Immature natural killer cell (primary cell): Measurements from ENCODE around the gene CMTM4. TPM values are rescaled to one million over a fixed set of nuclear protein-coding genes. Genes with fewer than 3 reads are reported as not detected.
"Not testable (repeated sequence)": the region's sequence is repeated elsewhere in the genome, so short reads cannot be mapped to it uniquely, and the experiment has no call there.

Source experiments
- DNase-seq, 3 donors: peaks; one replicate each; pipeline ENCODE4 v3.0.0; 2022; ENCODE audit warnings: mixed read lengths in 1 of 3
- H3K27ac Mint-ChIP-seq, 6 donors: one replicate each; pipeline ENCODE4 v1.8.0; 2020; ENCODE audit warnings: mixed read lengths in 6 of 6, mild to moderate bottlenecking in 5 of 6, inconsistent platforms in 4 of 6, moderate library complexity in 3 of 6
- H3K27me3 Mint-ChIP-seq, 3 donors: one replicate each; pipeline ENCODE4 v1.8.0; 2020 to 2021; ENCODE audit warnings: low read depth in 3 of 3, mild to moderate bottlenecking in 3 of 3, mixed read lengths in 3 of 3, moderate library complexity in 3 of 3, inconsistent platforms in 1 of 3
- H3K36me3 Mint-ChIP-seq, 3 donors: one replicate each; pipeline ENCODE4 v1.8.0; 2020; ENCODE audit warnings: mixed read lengths in 3 of 3, inconsistent platforms in 2 of 3, mild to moderate bottlenecking in 2 of 3
- H3K4me1 Mint-ChIP-seq, 2 donors: one replicate each; pipeline ENCODE4 v1.8.0; 2020; ENCODE audit warnings: inconsistent platforms in 2 of 2, mild to moderate bottlenecking in 2 of 2, mixed read lengths in 2 of 2, moderate library complexity in 1 of 2
- H3K4me3 Mint-ChIP-seq, 5 donors: one replicate each; pipeline ENCODE4 v1.8.0; 2020; ENCODE audit warnings: mild to moderate bottlenecking in 5 of 5, mixed read lengths in 5 of 5, inconsistent platforms in 3 of 5, moderate library complexity in 3 of 5
- H3K9me3 Mint-ChIP-seq, 6 donors: one replicate each; pipeline ENCODE4 v1.8.0; 2020; ENCODE audit warnings: mild to moderate bottlenecking in 6 of 6, mixed read lengths in 6 of 6, inconsistent platforms in 4 of 6, moderate library complexity in 3 of 6
- polyA plus RNA-seq, 3 donors: library from polyadenylated mRNA; unstranded; fragments of 300-500 nt; fragmentation: Illumina TruSeq; gene quantifications; one replicate each; pipeline ENCODE4 v1.2.3, GENCODE V29; 2021

Gene CMTM4
- polyA plus RNA-seq, 3 donors from 2014 or later, result 0.19 TPM; not detected in 2

DNA sequence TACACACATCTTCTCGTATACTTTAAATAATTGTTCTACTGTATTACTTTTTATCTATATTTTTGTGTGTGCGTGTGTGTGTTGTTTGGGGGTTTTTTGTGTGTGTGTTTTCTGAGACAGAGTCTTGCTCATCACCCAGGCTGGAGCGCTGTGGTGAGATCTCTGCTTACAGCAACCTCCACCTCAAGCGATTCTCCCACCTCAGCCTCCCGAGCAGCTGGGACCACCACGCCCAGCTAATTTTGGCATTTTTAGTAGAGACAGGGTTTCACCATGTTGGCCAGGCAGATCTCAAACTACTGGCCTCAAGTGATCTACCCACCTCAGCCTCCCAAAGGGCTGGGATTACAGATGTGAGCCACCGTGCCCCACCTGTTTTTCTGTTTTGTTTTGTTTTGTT, 1.5 kb upstream of the CMTM4 start:
- DNase-seq, result no peak
- no peak overlapping the region for H3K27ac Mint-ChIP-seq
- H3K9me3 Mint-ChIP-seq, result no peaks in the 10 kb centered on the region
- peaks cover 0 to 7% (median 0%) of the 10 kb centered on the region in 3 donors for H3K36me3 Mint-ChIP-seq
- peak overlapping the region; percentile 44 to 79 (median 52) for H3K4me3 Mint-ChIP-seq
- peaks cover 14 to 18% of the 10 kb centered on the region in 2 donors for H3K4me1 Mint-ChIP-seq
- H3K27me3 Mint-ChIP-seq, result peaks cover 0 to 12% (median 8%) of the 10 kb centered on the region in 3 donors

DNA sequence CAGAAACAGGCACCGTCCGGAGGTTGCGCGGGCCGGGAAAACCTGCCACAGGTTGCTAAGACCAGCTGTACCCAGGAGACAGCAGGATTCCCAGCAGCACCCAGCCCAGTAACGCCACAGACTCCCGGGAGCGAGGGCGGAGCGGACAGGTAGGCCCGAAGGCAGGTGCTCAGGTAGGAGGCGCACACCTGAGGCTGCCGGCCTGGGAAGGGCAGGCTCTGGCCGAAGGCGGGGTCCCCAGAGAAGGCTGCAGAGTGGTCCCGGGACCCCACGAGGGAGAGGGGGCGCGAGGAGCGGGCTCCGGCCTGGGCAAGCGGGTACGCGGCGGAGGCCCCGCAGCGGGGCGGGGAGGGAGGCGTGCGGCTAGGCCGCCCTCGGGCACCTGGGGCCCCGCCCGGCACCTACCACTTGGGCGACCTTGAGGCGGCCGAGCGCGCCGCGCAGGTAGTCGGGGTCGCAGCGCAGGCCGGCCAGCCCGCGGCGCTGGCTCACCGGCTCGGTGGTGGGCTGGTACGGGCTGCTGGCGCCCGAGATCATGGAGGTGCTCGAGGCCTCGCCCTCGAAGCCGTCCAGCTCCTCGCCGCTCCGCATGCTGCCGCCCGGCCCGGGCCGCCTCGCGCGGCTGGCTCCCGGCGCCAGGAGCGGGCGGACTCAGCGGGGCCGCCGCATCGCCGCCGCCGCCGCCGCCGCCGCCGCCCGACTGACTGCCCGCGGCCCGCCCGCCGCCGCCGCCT, 441 bp downstream of the CMTM4 start:
- no peak for DNase-seq
- no peaks in the 10 kb centered on the region for H3K9me3 Mint-ChIP-seq
- peak overlapping the region; percentile 76 to 85 (median 80) for H3K4me3 Mint-ChIP-seq
- peaks cover 14 to 18% of the 10 kb centered on the region in 2 donors for H3K4me1 Mint-ChIP-seq
- H3K36me3 Mint-ChIP-seq, result peaks cover 0 to 7% (median 0%) of the 10 kb centered on the region in 3 donors
- no peak overlapping the region for H3K27ac Mint-ChIP-seq
- H3K27me3 Mint-ChIP-seq, result peaks cover 0 to 12% (median 11%) of the 10 kb centered on the region in 3 donors

DNA sequence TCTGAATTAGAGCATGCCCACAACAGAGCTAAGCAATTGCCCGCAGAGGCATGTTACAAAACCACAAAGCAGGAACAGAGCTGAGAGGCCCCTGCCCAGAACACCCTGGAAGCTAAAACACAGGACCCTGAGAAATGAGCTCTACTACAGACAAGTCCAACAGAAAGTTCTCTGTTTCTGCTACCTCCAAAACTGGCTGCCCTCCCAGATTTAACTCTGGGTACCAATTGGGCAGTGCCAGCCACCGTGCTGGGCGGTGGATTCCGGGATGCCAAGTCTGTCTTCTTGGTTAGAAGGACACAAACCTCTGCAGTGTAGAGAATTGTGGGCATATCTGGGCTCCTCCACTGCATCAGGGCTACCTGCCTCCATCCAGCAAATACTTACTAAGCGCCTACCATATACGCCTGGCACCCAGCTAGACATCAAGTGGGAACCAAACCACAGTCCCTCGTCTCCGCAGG, 1.0 kb downstream of the CMTM4 start:
- peak overlapping the region; percentile 76 to 85 (median 80) for H3K4me3 Mint-ChIP-seq
- peaks cover 14 to 18% of the 10 kb centered on the region in 2 donors for H3K4me1 Mint-ChIP-seq
- H3K9me3 Mint-ChIP-seq, result no peaks in the 10 kb centered on the region
- DNase-seq, result peak in 2 of 3 donors; percentile 6 to 10
- H3K27ac Mint-ChIP-seq, result peak overlapping the region in 1 of 6 donors; percentile 66
- peaks cover 0 to 7% (median 0%) of the 10 kb centered on the region in 3 donors for H3K36me3 Mint-ChIP-seq
- H3K27me3 Mint-ChIP-seq, result peaks cover 0 to 14% (median 12%) of the 10 kb centered on the region in 3 donors

DNA sequence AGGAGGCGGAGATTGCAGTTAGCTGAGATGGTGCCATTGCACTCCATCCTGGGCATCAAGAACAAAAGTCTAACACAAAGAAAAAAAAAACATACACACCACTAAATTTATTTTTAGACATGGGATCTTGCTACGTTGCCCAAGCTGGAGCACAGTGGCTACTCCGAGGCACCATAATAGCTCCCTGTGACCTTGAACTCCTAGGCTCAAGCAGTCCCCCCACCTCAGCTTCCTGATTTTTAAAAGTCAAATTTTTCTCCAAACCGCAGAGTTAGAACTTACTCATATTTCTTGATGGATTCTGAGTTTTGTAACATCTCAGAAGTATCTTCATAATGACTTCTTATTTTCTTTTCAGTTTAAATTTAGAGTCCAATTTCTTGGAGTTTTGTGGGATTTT, 3.4 kb downstream of the CMTM4 start:
- H3K27ac Mint-ChIP-seq, result no peak overlapping the region
- H3K36me3 Mint-ChIP-seq, result peaks cover 0 to 4% (median 0%) of the 10 kb centered on the region in 3 donors
- no peak overlapping the region for H3K4me3 Mint-ChIP-seq
- H3K4me1 Mint-ChIP-seq, result peaks cover 14 to 18% of the 10 kb centered on the region in 2 donors
- no peaks in the 10 kb centered on the region for H3K9me3 Mint-ChIP-seq
- DNase-seq, result no peak
- H3K27me3 Mint-ChIP-seq, result peaks cover 0 to 20% (median 12%) of the 10 kb centered on the region in 3 donors

DNA sequence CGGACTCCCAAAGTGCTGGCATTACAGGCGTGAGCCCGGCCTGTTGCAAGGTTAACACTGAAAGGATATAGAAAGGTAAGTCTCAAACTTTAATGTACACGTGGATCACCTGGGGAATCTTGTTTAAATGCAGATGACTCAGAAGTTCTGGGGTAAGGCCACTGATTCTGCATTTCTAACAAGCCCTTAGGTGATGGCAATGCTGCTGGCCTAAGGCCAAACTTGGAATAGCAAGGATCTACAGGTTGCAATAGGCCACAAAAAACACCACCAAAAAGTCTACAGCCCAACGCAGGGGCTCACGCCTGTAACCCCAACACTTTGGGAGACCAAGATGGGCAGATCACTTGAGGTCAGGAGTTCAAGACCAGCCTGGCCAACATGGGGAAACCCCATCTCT, 4.2 kb downstream of the CMTM4 start:
- Mint-ChIP-seq H3K4me1 (peaks cover 12 to 16% of the 10 kb centered on the region in 2 donors), H3K27me3 (peaks cover 0 to 20% (median 12%) of the 10 kb centered on the region in 3 donors), H3K27ac (no peak overlapping the region), H3K9me3 (no peaks in the 10 kb centered on the region), H3K4me3 (no peak overlapping the region), H3K36me3 (peaks cover 0 to 4% (median 0%) of the 10 kb centered on the region in 3 donors)
- DNase-seq, result no peak

DNA sequence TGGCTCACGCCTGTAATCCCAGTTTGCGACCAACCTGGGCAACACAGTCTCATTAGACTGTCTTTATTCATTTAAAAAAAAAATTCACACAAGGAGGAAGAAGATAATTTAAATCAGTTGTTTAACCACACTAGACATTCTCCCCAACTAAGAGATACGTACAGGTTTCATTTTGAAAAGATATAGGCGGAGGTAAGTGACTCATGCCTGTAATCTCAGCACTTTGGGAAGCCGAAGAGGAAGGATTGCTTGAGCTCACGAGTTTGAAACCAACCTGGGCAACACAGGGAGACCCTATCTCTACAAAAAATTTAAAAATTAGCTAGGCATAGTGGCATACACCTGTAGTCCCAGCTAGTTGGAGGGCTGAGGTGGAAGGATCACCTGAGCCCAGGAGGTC, 5.3 kb downstream of the CMTM4 start:
- no peak overlapping the region for H3K4me3 Mint-ChIP-seq
- H3K27me3 Mint-ChIP-seq, result peaks cover 0 to 16% (median 11%) of the 10 kb centered on the region in 3 donors
- H3K4me1 Mint-ChIP-seq, result peaks cover 9 to 13% of the 10 kb centered on the region in 2 donors

DNA sequence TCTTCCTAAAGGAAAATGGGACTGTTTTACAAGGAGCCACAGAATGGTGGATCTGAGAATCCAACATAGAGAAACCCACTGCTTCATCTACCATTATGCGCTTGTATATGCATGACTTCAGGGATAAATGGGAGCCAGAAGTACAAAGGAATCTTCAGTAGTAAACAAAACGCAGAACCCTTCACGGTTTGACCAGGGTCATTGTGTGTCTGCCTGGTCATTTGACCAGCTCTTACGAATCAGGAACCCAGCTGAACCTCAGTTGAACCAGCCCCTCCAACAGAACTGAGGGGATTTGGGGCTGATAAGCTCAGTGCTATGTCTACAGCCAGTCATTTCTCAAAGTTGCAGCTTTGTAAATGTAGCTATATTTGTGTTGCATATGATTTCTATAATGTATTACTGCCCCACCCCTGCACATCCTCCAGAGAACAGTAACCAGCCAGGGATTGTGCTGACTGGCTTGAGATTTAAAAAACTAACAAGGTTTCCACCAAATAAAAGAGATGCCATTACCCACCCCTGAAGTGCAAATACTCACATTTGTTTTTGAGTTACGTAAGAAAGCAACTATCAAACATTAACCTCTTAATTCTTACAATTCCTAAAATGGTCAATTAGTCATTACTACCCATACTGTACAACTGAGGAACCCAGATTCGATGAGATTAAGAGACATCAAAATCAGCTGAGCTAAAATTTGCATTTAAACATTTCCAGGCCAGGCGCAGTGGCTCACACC, 6.3 kb downstream of the CMTM4 start:
- Mint-ChIP-seq H3K36me3 (peaks cover 0 to 4% (median 0%) of the 10 kb centered on the region in 3 donors), H3K9me3 (no peaks in the 10 kb centered on the region), H3K4me1 (peaks cover 3 to 7% of the 10 kb centered on the region in 2 donors), H3K4me3 (no peak overlapping the region), H3K27ac (no peak overlapping the region), H3K27me3 (peaks cover 0 to 16% (median 7%) of the 10 kb centered on the region in 3 donors)
- DNase-seq, result no peak

More for the DNA sequence above, 5.3 kb downstream of the CMTM4 start:
- Mint-ChIP-seq H3K27ac (no peak overlapping the region), H3K36me3 (peaks cover 0 to 4% (median 0%) of the 10 kb centered on the region in 3 donors), H3K9me3 (no peaks in the 10 kb centered on the region)
- DNase-seq, result no peak

DNA sequence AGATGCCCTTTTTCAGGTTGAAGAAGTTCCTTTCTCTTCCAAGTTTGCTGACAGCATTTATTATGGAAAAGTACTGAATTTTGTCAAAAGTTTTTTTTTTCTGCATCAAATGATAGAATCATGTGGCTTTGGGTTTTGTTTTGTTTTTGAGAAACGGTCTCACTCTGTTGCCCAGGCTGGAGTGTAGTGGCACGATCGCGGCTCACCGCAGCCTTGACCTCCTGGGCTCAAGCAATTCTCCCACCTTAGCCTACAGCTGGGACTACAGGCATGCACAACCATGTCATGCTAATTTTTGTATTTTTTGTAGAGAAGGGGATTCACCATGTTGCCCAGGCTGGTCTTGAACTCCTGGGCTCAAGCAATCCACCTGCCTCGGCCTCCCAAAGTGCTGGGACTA, 7.3 kb downstream of the CMTM4 start:
- peaks cover 0 to 4% (median 0%) of the 10 kb centered on the region in 3 donors for H3K36me3 Mint-ChIP-seq
- H3K27ac Mint-ChIP-seq, result no peak overlapping the region
- no peak for DNase-seq
- H3K27me3 Mint-ChIP-seq, result peaks cover 0 to 17% (median 2%) of the 10 kb centered on the region in 3 donors
- H3K4me3 Mint-ChIP-seq, result no peak overlapping the region
- no peaks in the 10 kb centered on the region for H3K4me1 Mint-ChIP-seq
- no peaks in the 10 kb centered on the region for H3K9me3 Mint-ChIP-seq

DNA sequence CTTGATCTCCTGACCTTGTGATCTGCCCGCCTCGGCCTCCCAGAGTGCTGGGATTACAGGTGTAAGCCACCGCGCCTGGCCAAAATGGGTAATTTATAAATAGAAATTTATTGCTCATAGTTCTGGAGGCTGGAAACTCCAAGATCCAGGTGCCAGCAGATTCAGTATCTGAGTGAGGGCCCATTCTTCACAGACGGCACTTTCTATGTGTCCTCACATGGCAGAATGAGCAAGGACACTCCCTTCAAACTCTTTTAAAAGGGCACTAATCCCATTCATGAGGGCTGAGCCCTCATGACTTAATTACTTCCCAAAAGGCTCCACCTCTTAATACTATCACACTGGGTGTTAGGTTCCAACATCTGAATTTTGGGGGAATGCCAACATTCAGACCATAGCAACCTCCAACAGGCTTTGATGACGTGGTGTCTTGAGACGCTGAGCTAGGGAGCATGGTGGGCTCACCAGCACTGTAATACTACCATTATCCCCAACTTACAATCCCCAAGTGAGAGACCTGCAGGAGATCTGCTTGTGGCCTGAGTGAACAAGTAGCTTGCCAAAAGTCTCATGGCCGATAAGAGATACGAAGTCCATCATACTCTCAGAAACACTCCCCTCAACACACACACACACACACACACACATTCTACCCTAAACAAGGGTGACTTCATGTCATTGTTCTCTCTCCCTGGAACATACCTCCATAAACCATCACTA, 8.5 kb downstream of the CMTM4 start:
- Mint-ChIP-seq H3K36me3 (no peaks in the 10 kb centered on the region), H3K4me3 (no peak overlapping the region), H3K27me3 (peaks cover 0 to 18% (median 0%) of the 10 kb centered on the region in 3 donors), H3K4me1 (no peaks in the 10 kb centered on the region), H3K9me3 (no peaks in the 10 kb centered on the region), H3K27ac (no peak overlapping the region)
- no peak for DNase-seq

DNA sequence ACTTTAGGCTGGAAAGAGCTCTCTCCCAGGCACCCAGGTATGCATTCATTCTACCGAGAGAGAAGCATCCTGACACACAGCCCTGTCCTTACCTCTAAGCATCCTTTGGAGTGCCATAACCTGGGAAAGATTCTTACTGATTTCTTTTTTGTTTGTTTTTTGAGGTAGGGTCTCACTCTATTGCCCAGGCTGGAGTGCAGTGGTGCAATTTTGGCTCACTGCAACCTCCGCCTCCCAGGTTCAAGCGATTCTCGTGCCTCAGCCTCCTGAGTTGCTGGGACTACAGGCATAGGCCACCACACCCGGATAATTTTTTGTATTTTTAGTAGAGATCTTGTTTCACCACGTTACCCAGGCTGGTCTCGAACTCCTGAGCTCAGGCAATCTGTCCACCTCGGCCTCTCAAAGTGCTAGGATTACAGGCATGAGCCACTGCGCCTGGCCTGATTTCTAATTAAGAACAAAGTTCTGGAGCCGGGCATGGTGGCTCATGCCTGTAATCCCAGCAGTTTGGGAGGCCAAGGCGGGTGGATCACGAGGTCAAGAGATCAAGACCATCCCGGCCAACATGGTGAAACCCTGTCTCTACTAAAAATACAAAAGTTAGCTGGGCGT, 10.9 kb downstream of the CMTM4 start:
- DNase-seq, H3K27ac Mint-ChIP-seq, H3K4me1 Mint-ChIP-seq, H3K9me3 Mint-ChIP-seq, H3K36me3 Mint-ChIP-seq, H3K4me3 Mint-ChIP-seq: not testable (repeated sequence)
- peaks cover 0 to 13% (median 0%) of the 10 kb centered on the region in 3 donors for H3K27me3 Mint-ChIP-seq

DNA sequence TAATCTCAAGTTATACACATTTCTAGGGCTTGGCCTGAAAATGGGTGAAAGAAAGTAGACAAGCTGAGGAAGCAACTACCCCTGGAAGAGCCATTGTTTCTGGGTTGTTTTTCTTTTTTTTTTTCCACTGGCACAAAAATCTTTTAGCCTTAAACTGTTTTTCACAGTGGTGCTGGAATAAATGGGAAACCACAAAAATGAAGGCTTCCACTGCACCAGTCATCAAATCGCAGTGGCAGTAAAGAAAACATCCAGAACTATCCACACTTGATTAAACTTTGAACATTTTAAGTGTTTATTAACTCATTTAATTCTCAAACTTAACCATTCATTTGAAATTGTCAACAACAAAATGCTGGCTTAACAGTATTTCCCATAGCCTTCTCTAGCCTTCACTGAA, 14.3 kb downstream of the CMTM4 start:
- H3K4me1 Mint-ChIP-seq, result no peaks in the 10 kb centered on the region
- H3K9me3 Mint-ChIP-seq, result no peaks in the 10 kb centered on the region
- peaks cover 0 to 6% (median 0%) of the 10 kb centered on the region in 3 donors for H3K27me3 Mint-ChIP-seq
- no peak for DNase-seq
- H3K27ac Mint-ChIP-seq, result no peak overlapping the region
- H3K4me3 Mint-ChIP-seq, result no peak overlapping the region
- H3K36me3 Mint-ChIP-seq, result no peaks in the 10 kb centered on the region

DNA sequence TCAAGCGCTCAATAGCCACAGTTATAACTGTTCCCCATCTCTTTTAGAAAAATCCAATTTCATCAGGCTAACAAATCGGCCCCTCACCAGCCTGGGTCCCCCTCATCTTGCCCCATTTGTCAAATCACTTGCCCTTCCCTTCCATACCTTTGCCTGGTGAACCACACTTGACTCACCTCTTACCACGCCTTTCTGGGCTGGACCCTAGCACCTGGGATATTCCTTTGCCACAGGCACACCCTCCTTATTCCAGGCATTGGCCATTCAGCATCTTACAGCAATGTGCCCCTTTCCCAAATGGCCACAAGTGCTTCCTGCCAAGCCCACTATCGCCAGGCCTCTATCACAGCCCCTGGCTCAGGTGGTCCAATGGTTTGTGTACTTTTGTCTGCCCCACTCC, 14.9 kb downstream of the CMTM4 start:
- Mint-ChIP-seq H3K9me3 (no peaks in the 10 kb centered on the region), H3K4me3 (no peak overlapping the region), H3K27ac (no peak overlapping the region), H3K27me3 (peaks cover 0 to 6% (median 0%) of the 10 kb centered on the region in 3 donors), H3K36me3 (no peaks in the 10 kb centered on the region), H3K4me1 (no peaks in the 10 kb centered on the region)
- no peak for DNase-seq

DNA sequence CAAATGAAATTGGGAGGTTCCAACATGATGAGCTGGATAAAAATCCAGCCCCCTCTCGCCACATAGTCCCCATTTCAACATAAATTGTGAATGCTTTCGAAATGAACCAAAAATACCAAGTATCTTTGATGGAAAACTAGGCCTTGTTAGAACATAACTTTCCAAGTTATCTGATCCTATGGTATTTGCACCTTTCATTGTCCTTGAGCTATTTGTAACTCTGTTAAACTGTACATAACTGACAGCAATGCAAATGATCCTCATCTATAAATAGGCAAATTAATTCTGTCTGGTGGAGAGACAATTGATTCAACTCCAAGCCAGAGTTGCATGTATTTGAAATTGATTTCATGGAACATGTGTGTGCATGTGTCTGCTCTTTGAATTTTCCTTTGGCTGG, 18.2 kb downstream of the CMTM4 start:
- no peaks in the 10 kb centered on the region for H3K4me1 Mint-ChIP-seq

More for the DNA sequence above, 18.2 kb downstream of the CMTM4 start:
- Mint-ChIP-seq H3K9me3 (no peaks in the 10 kb centered on the region), H3K36me3 (no peaks in the 10 kb centered on the region), H3K27me3 (peaks cover 0 to 1% (median 0%) of the 10 kb centered on the region in 3 donors), H3K27ac (no peak overlapping the region), H3K4me3 (no peak overlapping the region)
- no peak for DNase-seq
